ENCODE results near the gene NFATC1.

DNA sequence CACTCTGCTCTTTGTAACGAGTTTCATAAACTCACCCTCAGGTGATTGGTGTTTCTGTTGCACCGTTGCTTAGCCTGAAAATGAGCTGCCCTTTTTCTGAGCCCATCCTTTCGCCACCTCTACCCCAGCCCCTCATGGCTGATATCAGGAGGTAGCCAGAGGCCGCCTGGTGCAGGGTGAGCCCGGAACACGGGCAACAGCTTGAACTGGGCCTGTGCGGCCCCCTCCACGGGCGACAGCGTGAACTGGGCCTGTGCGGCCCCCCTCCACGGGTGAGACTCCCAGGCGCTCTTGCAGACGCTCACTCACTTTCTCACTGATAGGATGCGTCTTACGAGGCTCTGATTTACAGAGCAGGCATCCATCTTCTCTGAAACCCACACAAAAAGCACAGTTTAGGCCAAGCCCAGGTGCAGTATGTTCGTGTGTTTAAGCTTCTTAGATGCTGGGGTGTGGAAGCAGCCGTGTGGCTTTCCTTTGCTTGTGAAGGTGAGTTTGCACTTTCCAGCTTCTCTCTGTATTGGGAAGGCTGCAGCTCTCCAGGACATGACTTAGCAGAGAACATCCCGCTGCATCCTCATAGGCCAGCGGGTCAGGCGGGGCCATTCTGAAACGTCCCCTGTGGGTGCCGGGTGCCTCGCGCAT is 83.5 kb downstream of the NFATC1 start:
- TF ChIP-seq, protein P1, sequence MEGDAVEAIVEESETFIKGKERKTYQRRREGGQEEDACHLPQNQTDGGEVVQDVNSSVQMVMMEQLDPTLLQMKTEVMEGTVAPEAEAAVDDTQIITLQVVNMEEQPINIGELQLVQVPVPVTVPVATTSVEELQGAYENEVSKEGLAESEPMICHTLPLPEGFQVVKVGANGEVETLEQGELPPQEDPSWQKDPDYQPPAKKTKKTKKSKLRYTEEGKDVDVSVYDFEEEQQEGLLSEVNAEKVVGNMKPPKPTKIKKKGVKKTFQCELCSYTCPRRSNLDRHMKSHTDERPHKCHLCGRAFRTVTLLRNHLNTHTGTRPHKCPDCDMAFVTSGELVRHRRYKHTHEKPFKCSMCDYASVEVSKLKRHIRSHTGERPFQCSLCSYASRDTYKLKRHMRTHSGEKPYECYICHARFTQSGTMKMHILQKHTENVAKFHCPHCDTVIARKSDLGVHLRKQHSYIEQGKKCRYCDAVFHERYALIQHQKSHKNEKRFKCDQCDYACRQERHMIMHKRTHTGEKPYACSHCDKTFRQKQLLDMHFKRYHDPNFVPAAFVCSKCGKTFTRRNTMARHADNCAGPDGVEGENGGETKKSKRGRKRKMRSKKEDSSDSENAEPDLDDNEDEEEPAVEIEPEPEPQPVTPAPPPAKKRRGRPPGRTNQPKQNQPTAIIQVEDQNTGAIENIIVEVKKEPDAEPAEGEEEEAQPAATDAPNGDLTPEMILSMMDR (IDR thresholded peaks at IDR 0.05) = no peak
- TF ChIP-seq POLR2A (IDR thresholded peaks at IDR 0.05) = no peak
